Ascending aorta (tissue), 2 donors: ENCODE data around the gene RHOB. TPM values are rescaled to one million over a fixed set of nuclear protein-coding genes. Genes with fewer than 3 reads are reported as not detected.
"Not testable (repeated sequence)": the region's sequence is repeated elsewhere in the genome, so short reads cannot be mapped to it uniquely, and the experiment has no call there.

ENCODE experiments used
- DNase-seq, 2 donors: peaks; one replicate each; pipeline ENCODE4 v3.0.0-alpha.2; 2019; ENCODE audit warnings: low spot score in 2 of 2
- H3K27ac ChIP-seq, 2 donors: fragments of 200-600 bp; sonication (generic); one replicate each; pipeline ENCODE4 v1.5.1; 2016 to 2017; ENCODE audit warnings: mild to moderate bottlenecking in 1 of 2
- H3K27me3 ChIP-seq: fragments of 200-600 bp; sonication (generic); one replicate; pipeline ENCODE4 v1.5.1; 2017
- H3K36me3 ChIP-seq, 2 donors: fragments of 200-600 bp; sonication (generic); one replicate each; pipeline ENCODE4 v1.5.1; 2016
- H3K4me1 ChIP-seq, 2 donors: fragments of 200-600 bp; sonication (generic); one replicate each; pipeline ENCODE4 v1.5.1; 2016 to 2017; ENCODE audit warnings: mild to moderate bottlenecking in 1 of 2
- H3K4me3 ChIP-seq, 2 donors: fragments of 200-600 bp; sonication (generic); one replicate each; pipeline ENCODE4 v1.5.1; 2016 to 2017; ENCODE audit warnings: mild to moderate bottlenecking in 1 of 2
- H3K9me3 ChIP-seq, 2 donors: fragments of 200-600 bp; sonication (generic); one replicate each; pipeline ENCODE4 v1.5.1; 2016
- CTCF ChIP-seq, 3 experiments: fragments of 200-600 bp in 2 of 3; fragments of 450-650 bp in 1 of 3; sonication (generic) in 2 of 3; IDR thresholded peaks; one replicate each; pipeline ENCODE4 v1.5.1; 2016 to 2019; ENCODE audit warnings: antibody characterized with exemption in 3 of 3, mild to moderate bottlenecking in 1 of 3, moderate library complexity in 1 of 3
- intact Hi-C: fragments of 100-400 bp; cut with DNase I; formaldehyde crosslinking; loops from one replicate; pipeline ENCODE4 v1.15.1; 2023
- total RNA-seq: library from RNA; depleted of rRNA; stranded (reverse); fragments of >200 nt; gene quantifications from one replicate; pipeline ENCODE4 v1.1.0, GENCODE V29; 2016

RHOB gene
- total RNA-seq, 1 donor from 2014 or later = 3,143 TPM

- peak in 1 of 2 donors; percentile 79 for DNase-seq
- intact Hi-C loops = no loop called here
- Histone ChIP-seq H3K27me3 (no peaks in the 10 kb centered on the region), H3K36me3 (no peaks in the 10 kb centered on the region), H3K27ac (peak overlapping the region; percentile 4 to 32), H3K4me1 (peaks cover 0 to 11% of the 10 kb centered on the region in 2 donors), H3K4me3 (no peak overlapping the region), H3K9me3 (no peaks in the 10 kb centered on the region)
- no peak for TF ChIP-seq CTCF (IDR thresholded peaks at IDR 0.05)
Observed at GRCh38 chr2:20490300-20491181, 43.7 kb downstream of the RHOB start.

DNA sequence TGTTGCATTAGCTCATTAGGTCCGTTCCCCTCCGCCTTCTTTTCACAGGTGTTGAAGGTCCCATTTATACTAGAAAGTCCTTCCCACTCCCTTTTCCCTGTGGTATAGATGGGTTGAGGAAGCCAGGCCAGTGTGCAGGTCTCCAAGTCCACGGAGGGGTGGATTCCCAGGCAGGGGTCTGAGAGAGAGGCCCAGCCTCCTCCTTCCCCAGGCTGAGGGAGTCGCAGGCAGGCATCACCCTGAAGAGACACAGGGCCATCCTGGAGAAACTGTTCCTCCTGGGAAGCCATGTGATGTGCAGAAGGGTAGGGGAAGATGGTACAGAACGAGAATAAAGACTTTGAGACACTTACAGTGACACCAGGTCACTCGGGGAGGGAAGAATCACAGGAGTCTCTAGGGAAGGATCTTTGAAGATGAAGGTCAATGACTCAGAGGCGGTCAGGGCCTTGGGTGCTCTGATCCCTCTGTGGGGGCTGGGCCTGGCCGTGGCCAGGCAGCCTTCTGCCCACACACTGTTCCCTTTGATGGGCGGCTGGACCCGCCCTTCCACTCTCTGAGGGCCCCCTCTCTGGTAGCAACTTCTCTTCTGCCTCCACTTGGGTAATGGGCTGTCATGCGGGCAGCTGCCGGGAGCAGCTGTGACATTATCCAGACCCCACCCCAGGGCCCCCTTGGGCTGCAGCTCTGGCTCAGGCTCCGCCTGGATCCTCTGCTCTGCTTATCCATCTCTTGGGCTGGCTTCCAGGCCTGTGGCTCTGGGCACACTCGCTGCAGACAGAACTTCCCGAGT, 45.1 kb downstream of the RHOB start:
- H3K9me3 ChIP-seq = no peaks in the 10 kb centered on the region
- no peak for TF ChIP-seq CTCF (IDR thresholded peaks at IDR 0.05)
- no peak for DNase-seq
- H3K4me1 ChIP-seq = peaks cover 0 to 11% of the 10 kb centered on the region in 2 donors
- no peaks in the 10 kb centered on the region for H3K36me3 ChIP-seq
- no peaks in the 10 kb centered on the region for H3K27me3 ChIP-seq
- H3K4me3 ChIP-seq = no peak overlapping the region
- intact Hi-C loops = no loop called here
- H3K27ac ChIP-seq = no peak overlapping the region

GRCh38 chr2:20493095-20493494, 46.2 kb downstream of the RHOB start:
- intact Hi-C loops, H3K4me1 ChIP-seq, H3K4me3 ChIP-seq, H3K36me3 ChIP-seq, H3K27me3 ChIP-seq, H3K27ac ChIP-seq, DNase-seq, H3K9me3 ChIP-seq: not testable (repeated sequence)

DNA sequence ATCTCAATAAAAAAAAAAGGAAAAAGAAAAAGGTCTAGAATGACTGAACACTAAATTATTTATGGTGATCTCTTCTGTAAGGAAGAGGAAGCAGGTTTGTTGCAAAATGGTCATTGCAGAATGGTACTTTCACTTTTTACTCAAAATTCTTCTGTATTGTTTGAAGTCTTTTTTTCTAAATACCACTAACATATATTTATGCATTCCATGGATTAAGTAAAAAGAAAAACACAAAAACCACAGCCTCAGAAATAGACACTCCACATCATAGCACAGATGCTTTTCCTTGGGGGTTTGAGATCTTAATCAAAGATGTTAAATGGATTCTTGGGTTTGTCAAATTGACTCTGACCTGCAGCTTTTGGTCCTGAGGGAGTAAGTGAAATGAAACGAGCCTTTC, 47.4 kb downstream of the RHOB start:
- intact Hi-C loops = no loop called here
- no peaks in the 10 kb centered on the region for H3K27me3 ChIP-seq

DNA sequence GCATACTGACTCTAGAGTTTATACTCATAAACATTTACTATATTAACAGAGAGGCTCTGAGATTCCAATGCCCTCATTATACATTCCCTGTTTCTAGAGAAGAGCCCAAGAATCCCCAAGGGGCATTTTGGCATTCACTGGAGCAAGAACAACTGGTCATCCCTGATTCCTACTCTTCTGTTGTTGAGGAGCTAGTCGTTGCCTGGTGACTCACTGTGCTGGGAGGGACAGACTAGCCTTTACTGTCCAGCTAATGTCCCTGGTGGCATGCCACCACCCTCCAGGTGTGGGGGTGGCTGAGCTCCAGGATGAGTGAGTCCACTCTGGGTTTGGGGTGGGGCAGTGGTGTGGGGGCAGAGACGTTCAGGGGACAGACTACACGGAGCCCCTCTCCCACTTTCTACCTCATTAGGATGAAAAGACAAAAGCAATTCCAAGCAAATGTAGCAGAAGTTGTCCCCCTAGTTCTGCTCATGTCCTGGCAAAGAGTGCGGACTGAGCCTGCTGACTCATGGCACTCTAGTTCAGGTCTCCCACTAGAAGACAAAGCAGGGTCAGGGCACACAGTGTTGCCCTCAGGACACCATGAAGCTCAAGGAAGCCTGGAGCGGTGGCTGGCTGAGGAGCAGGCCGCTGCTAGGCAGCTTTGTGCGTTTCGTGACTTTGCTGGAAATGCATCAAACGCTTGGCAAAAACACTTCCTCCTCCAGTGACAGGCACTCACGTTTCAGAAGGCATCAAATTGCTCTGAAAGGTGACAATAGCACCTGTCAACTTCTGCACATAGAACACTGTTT, 49.4 kb downstream of the RHOB start:
- DNase-seq = no peak
- Histone ChIP-seq H3K4me3 (no peak overlapping the region), H3K27me3 (no peaks in the 10 kb centered on the region), H3K36me3 (no peaks in the 10 kb centered on the region), H3K9me3 (no peaks in the 10 kb centered on the region), H3K4me1 (no peaks in the 10 kb centered on the region), H3K27ac (no peak overlapping the region)
- intact Hi-C loops = no loop called here
- TF ChIP-seq CTCF (IDR thresholded peaks at IDR 0.05) = no peak

More for the DNA sequence above, 47.4 kb downstream of the RHOB start:
- H3K36me3 ChIP-seq = no peaks in the 10 kb centered on the region
- DNase-seq = no peak
- no peaks in the 10 kb centered on the region for H3K9me3 ChIP-seq
- TF ChIP-seq CTCF (IDR thresholded peaks at IDR 0.05) = no peak
- no peak overlapping the region for H3K27ac ChIP-seq
- H3K4me1 ChIP-seq = no peaks in the 10 kb centered on the region
- H3K4me3 ChIP-seq = no peak overlapping the region
